Posterior vena cava (tissue), 2 donors: ENCODE results near the gene CHDH. TPM values are rescaled to one million over a fixed set of nuclear protein-coding genes. Genes with fewer than 3 reads are reported as not detected.

Experiments
- DNase-seq: peaks from one replicate; pipeline ENCODE4 v3.0.0-alpha.2; 2020; ENCODE audit warnings: low spot score
- intact Hi-C, 2 donors: fragments of 100-400 bp; cut with DNase I; formaldehyde crosslinking; loops; one replicate each; pipeline versions ENCODE4 v1.14.1 to v1.14.2; 2022 to 2023
- total RNA-seq, 2 donors: library from RNA; stranded (reverse); fragmentation: NEBNext Ultra II Directional; extraction: Animal tissue kit (Norgen Biotek cat#: 25700); gene quantifications; one replicate each; pipeline ENCODE4 v1.2.1, GENCODE V29; 2021
- donor health status: DM: yes; HTN: yes; CAD: no.
- donor health status: DM: yes; HTN: yes; CAD: no.

CHDH gene
- total RNA-seq, 2 donors from 2014 or later, result 2.0 to 3.7 TPM

- intact Hi-C loops, result no loop called here
- no peak for DNase-seq
Measured at GRCh38 chr3:53858096-53858741, 12.0 kb upstream of the CHDH start.

- intact Hi-C loops, result no loop called here
- DNase-seq, result no peak
Measured at GRCh38 chr3:53856964-53857363, 10.7 kb upstream of the CHDH start.

GRCh38 chr3:53850895-53851294 lies 4.7 kb upstream of the CHDH start:
- intact Hi-C loops, result no loop called here

GRCh38 chr3:53849916-53850315 lies 3.7 kb upstream of the CHDH start:
- DNase-seq, result no peak
- intact Hi-C loops, result no loop called here

More at GRCh38 chr3:53850895-53851294, 4.7 kb upstream of the CHDH start:
- DNase-seq, result no peak

GRCh38 chr3:53846851-53847155 lies 584 bp upstream of the CHDH start:
- no peak for DNase-seq

GRCh38 chr3:53845881-53846133 lies 412 bp downstream of the CHDH start:
- no peak for DNase-seq
- intact Hi-C loops, result no loop called here

More at GRCh38 chr3:53846851-53847155, 584 bp upstream of the CHDH start:
- intact Hi-C loops, result no loop called here

- intact Hi-C loops, result no loop called here
- no peak for DNase-seq
Measured at GRCh38 chr3:53845103-53845880, 927 bp downstream of the CHDH start.

- no peak for DNase-seq
- intact Hi-C loops, result no loop called here
Measured at GRCh38 chr3:53844262-53845102, 1.7 kb downstream of the CHDH start.

- DNase-seq, result no peak
- intact Hi-C loops, result no loop called here
Measured at GRCh38 chr3:53843195-53844177, 2.7 kb downstream of the CHDH start.

- DNase-seq, result no peak
- intact Hi-C loops, result no loop called here
Measured at GRCh38 chr3:53842436-53843194, 3.6 kb downstream of the CHDH start.

GRCh38 chr3:53841296-53841695 lies 4.9 kb downstream of the CHDH start:
- no peak for DNase-seq
- intact Hi-C loops, result no loop called here

- peak; percentile 68 for DNase-seq
- intact Hi-C loops, result no loop called here
Measured at GRCh38 chr3:53837331-53837730, 8.9 kb downstream of the CHDH start.

- intact Hi-C loops, result no loop called here
- peak; percentile 66 for DNase-seq
Measured at GRCh38 chr3:53836084-53836872, 9.9 kb downstream of the CHDH start.

- intact Hi-C loops, result no loop called here
- DNase-seq, result peak; percentile 34
Measured at GRCh38 chr3:53835257-53835656, 11.0 kb downstream of the CHDH start.

- DNase-seq, result peak; percentile 52
- intact Hi-C loops, result no loop called here
Measured at GRCh38 chr3:53834429-53835095, 11.7 kb downstream of the CHDH start.

- DNase-seq, result peak; percentile 32
Measured at GRCh38 chr3:53833700-53834099, 12.5 kb downstream of the CHDH start.

GRCh38 chr3:53833053-53833645 lies 13.1 kb downstream of the CHDH start:
- intact Hi-C loops, result no loop called here
- peak; percentile 52 for DNase-seq

More at GRCh38 chr3:53833700-53834099, 12.5 kb downstream of the CHDH start:
- intact Hi-C loops, result no loop called here
